NCI-H69 (cell line): ENCODE measurements around the gene STARD10.
A peak's percentile ranks its signal among the peaks of the same experiment; 100 is the strongest.

Source experiments
- DNase-seq: peaks from one replicate; lab custom pipeline; 2025; lab: John Stamatoyannopoulos, UW

The STARD10 gene

DNA sequence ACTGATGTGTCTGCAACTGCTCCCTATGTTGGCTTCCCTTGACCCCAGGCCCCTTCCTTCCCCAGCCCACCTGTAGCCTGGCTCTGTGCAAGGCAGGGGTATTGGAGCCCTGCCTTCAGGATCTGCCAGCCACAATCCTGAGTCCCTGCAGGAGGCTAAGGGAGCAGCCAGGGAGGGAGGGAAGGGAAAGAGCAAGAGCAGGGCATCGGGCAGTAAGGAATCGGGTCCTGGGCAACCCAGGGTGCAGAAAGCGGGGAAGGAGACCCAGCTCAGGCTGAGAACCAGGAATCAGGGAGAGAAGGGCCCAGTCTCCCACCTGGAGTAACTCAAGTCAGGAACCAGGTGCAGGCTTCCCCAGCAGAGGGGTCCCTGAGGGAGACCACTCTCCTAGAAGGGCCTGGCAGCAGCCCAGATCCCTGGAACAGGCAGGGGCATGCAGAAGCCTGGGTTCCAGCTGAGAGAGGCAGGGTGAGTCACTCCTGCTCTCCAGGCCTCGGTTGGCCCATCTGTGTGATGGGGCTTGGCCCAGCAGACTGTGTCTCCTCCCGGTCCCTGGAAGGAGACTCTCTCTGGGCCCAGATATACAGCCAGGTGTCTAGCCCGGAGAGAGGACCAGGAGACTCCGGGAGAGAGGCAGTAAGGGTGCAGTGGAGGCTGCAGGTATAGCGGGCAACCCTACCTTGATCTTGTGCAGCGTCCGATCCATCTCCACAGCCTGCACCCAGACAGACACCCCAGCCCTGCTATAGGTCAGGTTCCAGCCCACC is 13.4 kb downstream of the STARD10 start:
- DNase-seq = peak; percentile 79

DNA sequence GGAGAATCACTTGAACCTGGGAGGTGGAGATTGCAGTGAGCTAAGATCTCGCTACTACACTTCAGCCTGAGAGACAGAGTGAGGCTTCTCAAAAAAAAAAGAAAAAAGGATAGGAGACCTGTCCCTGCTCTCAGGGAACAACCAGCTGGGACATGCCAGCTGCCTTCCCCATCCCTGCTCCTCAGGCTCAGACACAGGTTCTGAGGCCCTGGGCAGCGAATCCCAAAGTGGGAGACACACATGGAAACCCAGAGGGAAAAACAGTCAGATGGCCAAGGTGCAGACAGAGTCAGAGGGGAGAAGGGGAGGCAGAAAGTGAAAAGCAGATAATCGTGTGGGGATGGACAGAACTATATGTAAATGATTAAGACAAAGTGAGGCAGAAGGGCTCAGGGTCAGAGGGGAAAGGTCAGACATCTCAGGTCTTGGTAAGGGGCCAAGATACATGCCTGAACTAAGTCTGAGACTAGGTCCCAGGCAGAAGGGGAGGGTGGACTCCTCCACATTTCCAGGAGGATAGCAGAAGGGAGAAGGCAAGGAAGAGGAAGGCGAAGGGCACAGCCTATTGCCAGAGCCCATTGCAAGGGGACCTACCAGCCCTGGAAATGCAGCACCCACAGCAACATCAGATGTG is 14.2 kb downstream of the STARD10 start:
- no peak for DNase-seq

DNA sequence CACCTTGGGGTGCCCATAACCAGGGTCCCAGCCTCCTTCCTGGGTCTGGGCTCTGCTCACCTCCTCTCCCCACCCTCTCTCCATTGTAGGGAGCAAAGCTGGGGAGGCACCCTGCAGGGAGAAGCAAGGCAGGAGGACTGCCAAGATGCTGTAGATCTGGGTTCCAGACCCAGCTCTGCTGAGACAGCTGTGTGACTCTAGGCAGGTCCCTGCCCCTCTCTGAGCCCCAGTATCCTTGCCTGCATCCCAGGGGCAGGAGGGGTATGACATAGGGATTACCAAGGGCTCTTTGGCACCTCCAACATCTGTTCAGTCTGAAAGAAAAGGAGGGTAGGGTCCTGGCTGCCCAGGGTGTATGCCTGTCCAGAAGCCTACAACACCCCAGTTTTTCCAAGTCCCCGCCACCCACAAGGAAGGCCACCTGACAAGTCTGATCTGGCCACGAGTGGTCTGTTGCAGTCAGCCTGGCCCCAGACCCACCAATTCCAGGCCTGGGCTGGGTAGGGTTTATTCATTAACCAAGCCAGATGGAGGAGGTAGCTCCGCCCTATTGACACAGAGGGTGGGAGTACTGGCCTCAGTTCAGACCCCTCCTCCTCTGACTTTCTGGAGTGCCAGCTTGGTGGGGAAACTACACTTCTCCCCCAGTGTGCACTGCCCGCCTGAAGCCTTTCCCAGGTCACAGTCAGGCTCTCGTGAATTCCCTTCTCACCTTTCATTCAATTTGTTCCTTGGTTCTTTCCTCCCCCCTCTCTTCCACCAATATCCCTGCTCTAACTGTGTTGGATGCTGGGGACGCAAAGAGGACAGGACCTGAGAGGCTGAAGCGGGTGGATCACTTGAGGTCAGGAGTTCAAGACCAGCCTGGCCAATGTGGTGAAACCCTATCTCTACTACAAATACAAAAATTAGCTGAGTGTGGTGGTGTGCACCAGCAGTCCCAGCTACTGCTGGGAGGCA is 15.0 kb downstream of the STARD10 start:
- DNase-seq = peak; percentile 80

DNA sequence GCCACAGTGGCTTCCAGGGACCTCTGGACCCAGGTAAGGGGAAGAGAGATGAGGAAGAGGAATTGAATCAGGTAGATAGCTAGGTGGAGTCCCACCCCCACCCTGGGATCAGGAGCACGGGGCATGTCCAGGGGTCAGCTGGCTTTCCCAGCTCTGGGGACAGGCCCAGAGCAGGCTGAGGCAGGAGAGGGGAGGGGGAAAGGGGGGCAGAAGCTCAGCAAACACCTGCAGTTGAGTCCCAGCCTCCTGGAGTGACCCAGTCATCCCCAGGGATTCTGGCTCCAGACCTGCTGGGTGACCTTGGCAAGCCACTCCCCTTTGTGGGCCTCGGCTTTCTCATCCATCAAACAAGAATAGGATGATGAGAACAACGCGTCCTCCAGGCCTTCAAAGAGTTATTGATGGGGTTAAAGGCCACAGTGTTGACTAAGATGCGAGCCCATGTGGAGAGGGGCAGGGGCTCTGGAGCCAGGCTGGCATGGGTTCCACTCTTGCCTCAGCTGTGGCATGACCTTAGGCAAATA is 16.0 kb downstream of the STARD10 start:
- peak; percentile 92 for DNase-seq

DNA sequence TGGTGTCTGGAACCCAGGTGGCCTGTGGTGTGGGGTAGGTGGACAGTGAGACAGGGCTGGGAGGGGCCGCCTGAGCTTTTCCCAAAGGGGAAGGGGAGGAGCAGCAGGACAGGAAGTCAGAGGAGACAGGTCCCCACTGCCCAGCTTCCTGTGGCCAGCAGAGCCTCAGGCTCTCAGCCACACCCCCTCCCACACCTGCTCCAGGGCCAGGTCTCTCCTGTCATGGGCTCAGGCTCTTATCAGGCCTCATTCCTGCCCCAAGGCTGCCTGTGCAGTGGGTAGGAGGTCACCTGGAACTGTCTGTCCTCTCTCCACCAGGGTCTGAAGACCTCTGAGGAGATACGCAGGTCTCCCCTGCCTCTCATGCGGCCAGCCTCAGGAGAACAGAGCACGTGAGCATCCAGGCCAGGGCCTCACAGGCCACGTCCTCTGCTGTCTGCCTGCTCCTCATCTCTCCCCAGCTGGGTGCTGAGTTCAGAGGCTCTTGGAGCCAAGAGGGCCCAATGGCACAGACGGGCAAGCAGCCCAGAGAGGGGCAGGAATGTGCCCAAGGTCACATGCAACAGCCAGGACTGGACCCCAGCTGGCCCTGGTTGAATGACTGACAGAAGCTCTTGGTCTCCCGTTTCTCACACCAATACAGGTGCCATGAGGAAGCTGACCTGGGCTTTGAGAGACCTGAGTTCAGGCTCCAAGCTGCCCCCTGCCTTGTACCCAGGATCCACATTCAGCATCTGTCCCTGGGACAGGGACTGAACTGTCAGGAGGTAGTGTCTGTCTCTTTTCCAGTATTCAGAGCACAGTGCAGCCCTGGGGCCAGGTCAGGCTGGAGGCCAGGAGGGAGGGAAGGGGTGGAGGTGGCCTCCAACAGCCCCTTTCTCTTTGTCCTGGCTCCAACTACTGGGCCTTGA is 16.7 kb downstream of the STARD10 start:
- DNase-seq = peak; percentile 57

DNA sequence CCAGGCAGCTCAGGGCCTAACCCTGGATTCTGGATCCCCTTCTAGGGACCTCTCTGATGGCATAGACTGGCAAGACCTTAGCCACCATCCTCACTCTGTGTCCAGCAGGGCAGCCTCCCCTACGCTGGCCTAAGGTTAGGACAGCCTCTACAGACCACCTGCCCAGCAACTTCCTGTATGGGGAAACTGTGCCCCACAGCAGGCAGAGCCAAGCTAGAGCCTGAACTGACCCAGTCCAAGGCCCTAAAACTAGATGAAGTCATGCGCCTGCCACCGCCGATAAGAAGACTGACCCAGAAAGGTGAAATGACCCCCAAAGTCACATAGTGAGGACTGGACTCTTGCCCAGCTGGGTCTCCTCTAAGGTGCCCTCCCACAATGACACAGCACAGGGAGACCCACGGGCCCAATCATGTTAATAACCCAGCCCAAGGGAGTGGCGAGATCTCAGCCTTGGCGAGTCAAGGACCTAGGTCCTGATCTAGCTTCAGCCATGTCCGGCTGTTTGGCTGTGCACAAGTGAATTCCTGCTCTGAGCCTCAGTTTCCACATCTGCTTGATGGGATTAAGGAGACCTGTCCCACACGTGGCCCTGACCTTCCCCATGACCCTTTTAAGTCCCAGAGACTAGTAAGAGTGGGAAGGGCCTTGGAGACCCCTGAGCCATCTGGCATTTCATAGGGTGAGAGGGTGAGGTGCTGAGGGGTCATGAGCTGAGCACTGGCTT is 17.6 kb downstream of the STARD10 start:
- DNase-seq = no peak

DNA sequence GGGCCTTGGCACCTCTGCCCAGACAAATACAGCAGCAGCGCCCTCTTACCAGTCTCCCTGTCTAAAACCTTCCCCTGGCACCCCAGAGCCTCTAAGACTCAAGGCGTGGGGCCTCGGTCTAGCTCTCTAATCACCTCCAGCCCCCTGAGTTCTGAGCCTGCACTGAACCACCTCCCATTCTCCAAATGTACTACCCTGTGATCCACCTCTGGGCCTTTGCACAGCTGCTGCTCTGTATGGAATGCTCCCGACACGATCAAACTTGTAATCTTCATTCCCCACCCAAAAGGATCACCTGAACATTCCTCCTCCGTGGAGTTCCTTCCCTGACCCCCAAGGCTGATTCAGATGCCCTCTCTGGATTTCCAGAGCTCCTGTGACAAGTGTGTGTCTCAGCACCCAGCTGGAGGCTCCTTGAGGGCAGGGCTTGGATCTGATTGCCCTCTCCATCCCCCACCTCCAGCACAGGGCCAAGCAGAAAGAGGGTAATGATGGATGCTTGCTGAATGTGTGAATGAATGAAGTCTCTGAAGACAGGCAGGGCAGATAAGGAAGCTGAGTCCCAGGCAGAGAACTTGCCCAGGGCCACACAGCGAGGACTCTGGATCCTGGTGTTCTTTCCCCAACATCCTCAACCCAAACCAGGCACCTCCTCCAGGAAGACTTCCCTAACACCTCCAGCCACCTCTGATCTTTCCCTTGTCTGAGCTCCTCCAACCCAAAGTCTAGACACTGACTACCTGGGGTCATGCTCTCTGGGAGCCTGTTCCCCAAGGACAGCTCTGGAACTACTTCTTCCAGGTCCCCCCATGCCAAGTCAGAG is 18.3 kb downstream of the STARD10 start:
- no peak for DNase-seq

DNA sequence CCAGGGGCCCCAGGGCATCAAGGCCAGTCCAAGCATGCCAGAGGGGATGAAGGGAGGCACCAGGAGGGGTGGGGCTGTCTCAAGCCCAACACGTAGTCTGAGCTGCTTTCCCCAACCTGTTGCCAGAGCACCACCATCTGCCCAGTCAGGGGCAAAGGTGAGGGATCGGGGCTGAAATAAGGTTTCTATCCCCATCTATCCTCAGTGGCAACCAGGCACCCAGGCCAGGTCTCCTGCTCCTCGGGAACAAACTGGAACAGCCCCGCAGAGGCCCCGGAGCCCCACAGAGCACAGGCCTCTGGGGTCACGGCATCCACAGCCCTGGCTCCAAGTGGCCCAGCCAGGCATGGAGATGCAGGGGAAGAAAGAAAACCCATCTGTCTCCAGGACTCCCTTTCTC is 19.3 kb downstream of the STARD10 start:
- peak; percentile 72 for DNase-seq

DNA sequence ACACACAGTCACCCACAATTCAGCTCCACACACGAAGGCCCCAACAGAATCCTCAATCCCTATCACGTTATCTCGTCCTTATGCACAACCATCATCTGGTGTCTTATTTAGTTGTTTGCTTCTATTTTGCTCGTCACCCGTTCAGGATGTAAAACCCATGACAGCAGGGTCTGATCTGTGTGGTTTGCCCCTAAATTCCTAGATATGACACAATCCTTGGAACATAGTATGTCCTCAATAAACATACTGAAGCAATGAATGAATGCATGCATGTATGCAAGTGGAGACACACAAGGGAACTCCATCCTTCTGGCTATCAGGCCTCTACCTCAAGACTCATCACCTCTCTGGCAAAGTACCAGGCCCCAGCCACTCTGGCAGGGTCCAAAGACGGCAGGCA is 20.2 kb downstream of the STARD10 start:
- no peak for DNase-seq

DNA sequence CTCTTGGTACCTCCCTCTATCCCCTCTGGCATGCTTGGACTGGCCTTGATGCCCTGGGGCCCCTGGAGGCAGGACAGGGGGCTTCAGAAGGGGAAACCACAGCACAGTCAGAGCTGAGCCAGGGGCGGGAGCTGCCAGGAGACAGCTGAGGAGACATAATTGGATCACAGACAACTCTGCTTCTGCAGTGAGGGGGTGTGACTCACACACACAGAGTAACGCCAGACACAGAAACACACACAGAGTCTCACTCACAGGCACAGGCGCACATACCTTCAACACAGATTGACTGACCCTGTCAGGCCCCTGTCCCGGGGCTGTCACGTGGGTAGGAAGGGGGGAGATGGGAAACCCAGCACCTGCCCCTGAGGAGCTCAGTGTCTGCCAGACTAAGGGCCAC is 20.6 kb downstream of the STARD10 start:
- peak; percentile 27 for DNase-seq

DNA sequence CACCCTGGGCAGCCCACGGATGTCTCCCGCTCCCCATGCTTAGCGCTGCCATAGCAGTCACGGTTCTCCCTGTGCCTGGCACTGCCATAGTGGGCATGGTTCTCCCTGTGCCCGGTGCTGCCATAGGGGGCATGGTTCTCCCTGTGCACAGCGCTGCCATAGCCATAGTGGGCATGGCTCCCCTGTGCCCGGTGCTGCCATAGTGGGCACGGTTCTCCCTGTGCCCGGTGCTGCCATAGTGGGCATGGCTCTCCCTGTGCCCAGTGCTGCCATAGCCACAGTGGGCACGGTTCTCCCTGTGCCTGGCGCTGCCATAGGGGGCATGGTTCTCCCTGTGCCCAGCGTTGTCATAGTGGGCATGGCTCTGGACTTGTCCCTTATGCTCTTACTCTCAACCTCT is 21.8 kb downstream of the STARD10 start:
- no peak for DNase-seq

DNA sequence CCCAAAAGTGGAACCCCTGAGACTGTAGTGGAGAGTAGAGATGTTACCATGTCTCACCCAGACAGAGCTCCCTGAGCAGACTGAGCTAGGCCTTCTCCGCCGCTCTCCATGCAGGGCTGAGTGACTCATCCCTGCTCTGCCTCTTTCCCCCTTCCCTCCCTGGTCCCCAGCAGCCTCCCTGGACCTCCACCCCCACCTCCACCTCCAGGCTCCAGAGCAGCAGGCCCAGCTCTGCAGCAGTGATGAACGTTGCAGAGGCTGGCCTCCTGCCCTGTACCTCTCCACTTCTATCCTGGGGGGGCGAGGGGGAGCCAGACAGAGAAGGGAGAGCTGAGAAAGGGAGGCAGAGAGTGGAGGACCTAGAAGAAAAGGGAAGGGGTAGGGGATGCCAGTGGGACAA is 22.3 kb downstream of the STARD10 start:
- no peak for DNase-seq

DNA sequence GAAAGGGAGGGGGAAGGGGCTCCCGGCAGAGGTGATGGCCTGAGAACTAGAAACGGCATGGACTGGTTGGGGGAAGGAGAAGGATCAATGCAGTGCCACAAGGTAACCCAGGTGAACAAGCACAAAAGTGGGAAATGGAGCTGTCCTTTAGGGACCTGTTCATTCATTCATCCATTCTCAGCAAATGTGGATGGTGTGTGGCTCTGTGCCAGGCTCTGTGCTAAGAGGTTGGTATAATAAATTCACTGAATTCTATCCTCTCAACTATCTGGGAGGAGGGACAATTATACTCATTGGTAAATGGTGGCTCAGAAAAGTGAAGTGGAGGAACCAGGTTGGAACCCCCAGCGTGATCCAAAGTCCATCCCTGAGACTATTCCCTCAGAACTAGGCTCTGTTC is 23.0 kb downstream of the STARD10 start:
- DNase-seq = peak; percentile 20

DNA sequence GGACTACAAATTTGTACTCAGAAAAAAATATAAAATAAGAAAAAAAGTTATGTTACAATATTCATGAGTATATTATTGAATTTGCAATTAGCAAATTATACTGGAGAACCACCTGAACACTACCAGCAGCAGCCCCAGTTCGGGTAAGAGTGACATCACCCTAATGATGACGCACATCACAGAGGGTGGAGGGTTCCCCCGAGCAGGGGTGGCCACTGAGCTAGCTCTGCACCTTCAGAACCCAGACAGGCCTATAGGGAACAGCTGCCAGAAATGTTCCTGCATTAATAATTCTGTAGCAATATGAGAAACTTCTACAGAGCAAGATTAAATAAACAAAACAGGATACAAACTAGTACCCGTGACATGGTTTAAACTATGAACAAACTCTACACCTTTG is 24.2 kb downstream of the STARD10 start:
- no peak for DNase-seq

DNA sequence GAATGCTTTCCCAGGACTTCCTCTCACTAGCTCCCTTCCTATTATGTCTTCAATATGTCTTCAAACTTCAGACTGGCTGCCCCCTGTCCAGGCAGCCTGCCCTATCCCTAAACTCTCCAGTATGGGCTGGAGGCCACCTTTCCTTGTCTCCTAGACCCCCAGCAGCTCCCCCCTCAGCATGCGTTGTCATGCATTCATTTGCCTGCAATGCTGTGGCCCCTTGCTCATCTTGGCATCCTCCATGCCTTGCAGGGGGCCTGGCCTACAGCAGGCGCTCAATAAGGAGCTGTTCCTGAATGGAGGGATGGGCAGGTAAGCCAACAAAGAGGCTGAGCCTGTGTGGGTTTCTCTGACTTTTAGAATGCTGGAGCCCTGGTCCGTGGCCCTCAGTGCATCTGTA is 25.3 kb downstream of the STARD10 start:
- no peak for DNase-seq

DNA sequence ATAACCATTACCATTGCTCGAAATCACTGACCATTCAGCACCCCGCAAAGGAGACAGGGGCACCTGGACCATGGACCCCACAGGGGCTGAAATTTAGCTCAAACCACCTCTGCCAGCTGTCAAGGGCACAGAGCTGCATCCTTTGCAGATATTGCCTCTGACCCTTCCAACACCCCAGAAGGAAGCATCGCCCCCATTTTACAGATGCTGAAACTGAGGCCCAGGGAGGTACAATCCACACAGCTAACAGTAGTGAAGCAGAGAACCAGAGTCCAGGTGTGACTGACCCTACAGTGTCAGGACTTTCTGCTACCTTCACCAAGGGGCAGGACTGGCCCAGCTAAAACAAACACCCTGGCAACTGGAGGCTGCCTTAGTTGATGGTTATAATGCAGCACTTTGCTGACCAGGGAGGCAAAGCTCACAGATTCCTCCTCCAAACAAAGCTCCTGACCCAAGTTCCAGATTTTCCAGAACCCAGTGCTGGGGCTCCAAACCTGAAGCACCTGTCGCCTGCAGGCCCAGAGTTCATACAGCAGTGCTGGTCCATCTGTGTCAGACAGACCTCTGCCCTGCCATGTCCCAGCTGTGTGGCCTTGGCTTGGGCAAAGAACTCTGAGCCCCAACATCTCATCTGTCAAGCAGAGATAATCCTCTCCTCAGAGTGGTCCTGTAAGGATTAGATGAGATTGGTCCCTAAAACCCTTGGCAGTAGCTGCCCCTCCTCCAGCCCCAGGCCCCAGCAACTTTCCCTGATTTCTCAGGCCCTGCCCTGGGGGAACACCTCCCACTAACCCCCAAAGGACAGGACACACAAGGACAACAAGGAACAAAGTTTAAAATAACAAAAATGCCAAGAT is 26.4 kb downstream of the STARD10 start:
- no peak for DNase-seq

DNA sequence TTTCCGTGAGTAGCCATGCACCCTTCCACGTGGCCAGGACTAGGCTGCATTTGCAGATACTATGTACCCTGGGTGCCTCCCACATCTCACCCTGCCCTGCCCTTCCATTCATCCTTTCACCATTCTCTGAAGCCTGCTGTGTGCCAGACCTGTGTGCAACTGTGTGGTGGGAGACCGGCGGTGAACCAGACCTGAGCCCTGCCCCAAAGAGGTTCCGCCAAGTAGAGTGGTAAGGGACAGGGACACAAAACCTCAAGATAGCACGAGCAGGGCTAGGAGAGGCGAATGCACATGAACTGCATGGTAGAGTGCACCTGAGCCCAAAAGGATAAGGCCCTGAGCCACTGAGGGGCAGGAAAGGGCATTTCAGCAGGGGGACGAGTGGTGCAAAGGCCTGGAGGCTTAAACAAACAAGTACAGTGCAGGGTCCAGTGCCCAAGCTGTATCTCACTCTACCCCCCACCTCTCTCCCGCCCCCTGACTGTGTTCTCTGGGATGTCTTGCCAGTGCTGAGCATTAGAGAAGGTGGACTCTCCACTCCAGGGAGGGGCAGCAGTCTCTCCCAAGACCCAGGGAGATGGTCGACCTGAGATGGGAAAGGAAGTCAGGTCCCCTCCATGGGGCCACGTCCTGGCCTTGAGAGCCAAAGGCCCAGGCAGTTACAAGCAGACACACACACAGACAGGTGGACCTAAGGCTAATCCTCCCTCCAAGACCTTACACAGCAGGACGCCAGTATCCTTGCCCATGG is 27.5 kb downstream of the STARD10 start:
- peak; percentile 69 for DNase-seq

DNA sequence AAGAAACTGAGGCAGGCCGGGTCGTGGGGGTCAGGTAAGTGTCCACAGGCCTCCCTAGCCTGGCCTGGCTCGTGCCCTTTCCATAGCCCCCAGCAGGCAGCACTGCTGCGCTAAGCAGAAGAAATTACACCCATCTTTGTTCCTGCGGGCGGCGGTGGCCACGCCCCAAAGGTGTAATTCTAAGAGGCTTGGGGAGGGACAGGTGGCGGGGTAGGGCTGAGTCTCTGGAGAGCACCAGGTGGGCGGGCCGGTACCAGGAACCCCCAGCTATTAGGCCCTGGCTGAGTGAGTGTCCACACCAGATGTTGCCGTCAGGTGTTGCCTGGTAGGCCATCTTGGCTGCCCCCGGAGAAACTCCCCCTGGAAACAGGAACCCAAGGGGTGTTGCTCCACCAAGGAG is 29.3 kb downstream of the STARD10 start:
- peak; percentile 99 for DNase-seq
